ENCODE data around the gene NDST3. TPM values are rescaled to one million over a fixed set of nuclear protein-coding genes. Genes with fewer than 3 reads are reported as not detected.

The NDST3 gene
- polyA plus RNA-seq, 1 of the 3 experiments (the other 2 are of a cell fraction) = 1.2 TPM

GRCh38 chr4:118289794-118290193, 255.5 kb downstream of the NDST3 start (continued):
- TF ChIP-seq REST (IDR thresholded peaks at IDR 0.05; ENCODE audit: low read depth, low read length) (no peak), RAD21 (IDR thresholded peaks at IDR 0.05; ENCODE audit: low read length) (no peak), PBX3 (IDR thresholded peaks at IDR 0.05) (peak; percentile 91), MXI1 (IDR thresholded peaks at IDR 0.05; ENCODE audit: low read depth, low read length) (no peak)

- 10% methylated on average over 2 of the region's 2 CpGs for WGBS (ENCODE audit: low lambda C conversion rate)
- H3F3A ChIP-seq (replicated peaks; ENCODE audit: insufficient read depth) = peaks cover 45% of the 10 kb centered on the region
- H3K79me2 ChIP-seq (ENCODE audit: insufficient read depth) = no peaks in the 10 kb centered on the region; the same call in 1 of the 2 replicates
- H3K4me2 ChIP-seq = 0 out of 2 replicates have a peak overlapping the region, but pooled peaks have one; percentile 14
- no peaks in the 10 kb centered on the region for H3K27me3 ChIP-seq (ENCODE audit: insufficient read depth)
- POLR2A ChIA-PET = no interaction called here
- no peaks in the 10 kb centered on the region for H4K20me1 ChIP-seq (ENCODE audit: insufficient read depth)
- CTCF ChIA-PET = interaction anchor here (0.8 to 1.3 kb wide), 2 partner anchors 10 to 62 kb away, joined by 3 read pairs; partner anchors contain the start of gene PRSS12
- no peak overlapping the region for H3K4me3 ChIP-seq (ENCODE audit: low read depth in 2 of 2, low read length in 1 of 2)
- H3K9me2 ChIP-seq = no peaks in the 10 kb centered on the region; the same call in 1 of the 2 replicates
- no peak for DNase-seq
- H3K36me3 ChIP-seq (replicated peaks in 1 of 2; ENCODE audit: control insufficient read depth in 1 of 2, insufficient read depth in 2 of 2, low read length in 1 of 2) = peaks cover 14 to 21% of the 10 kb centered on the region in 2 experiments
- H2AFZ ChIP-seq (ENCODE audit: low read depth) = 0 out of 2 replicates have a peak overlapping the region, but pooled peaks have one; percentile 7
- no peaks in the 10 kb centered on the region for H3K9me3 ChIP-seq
- H3K4me1 ChIP-seq (ENCODE audit: control insufficient read depth in 1 of 2, insufficient read depth in 2 of 2, low read depth in 1 of 2, low read length in 1 of 2) = peaks cover 0 to 38% of the 10 kb centered on the region in 2 experiments; a peak in 3 of 4 replicates
- peak overlapping the region; percentile 23; the same call in 1 of the 2 replicates for H3K9ac ChIP-seq
- peak overlapping the region; percentile 73 to 87; a peak in 3 of 4 replicates for H3K27ac ChIP-seq (ENCODE audit: low read depth in 2 of 2, low read length in 1 of 2)
- no peak for TF ChIP-seq USF1 (IDR thresholded peaks at IDR 0.05; ENCODE audit: borderline replicate concordance, low read depth)
- no peak for TF ChIP-seq FOXM1 (IDR thresholded peaks at IDR 0.05; ENCODE audit: low read depth)
- TF ChIP-seq CTCF (IDR thresholded peaks at IDR 0.05) = no peak
- TF ChIP-seq ZBTB33 (IDR thresholded peaks at IDR 0.05; ENCODE audit: borderline replicate concordance, low read depth) = no peak
- TF ChIP-seq RAD21 (IDR thresholded peaks at IDR 0.05; ENCODE audit: low read length) = no peak
- peak; percentile 65; the same call in 1 of the 2 replicates for TF ChIP-seq FOSL2 (IDR thresholded peaks at IDR 0.05; ENCODE audit: borderline replicate concordance, low read depth)
- peak; percentile 49; the same call in 1 of the 2 replicates for TF ChIP-seq NFIC (IDR thresholded peaks at IDR 0.05; ENCODE audit: borderline replicate concordance)
- TF ChIP-seq IRF3 (IDR thresholded peaks at IDR 0.05; ENCODE audit: low read depth, low read length) = no peak
- no peak for TF ChIP-seq CHD2 (IDR thresholded peaks at IDR 0.05; ENCODE audit: low read length, partially characterized antibody)
- no peak for TF ChIP-seq MEF2A (IDR thresholded peaks at IDR 0.05; ENCODE audit: borderline replicate concordance, low read depth)
- peak; percentile 79 for TF ChIP-seq TCF12 (IDR thresholded peaks at IDR 0.05)
- peak; percentile 64 for TF ChIP-seq TEAD4 (IDR thresholded peaks at IDR 0.05; ENCODE audit: borderline replicate concordance, insufficient read depth)
- no peak for TF ChIP-seq FOXJ3 (CRISPR knock-in tag; IDR thresholded peaks at IDR 0.05)
- TF ChIP-seq RCOR1 (IDR thresholded peaks at IDR 0.05; ENCODE audit: low read length) = no peak
Measured at GRCh38 chr4:118290951-118291350, 256.7 kb downstream of the NDST3 start.

Data from SK-N-SH (cell line).